Measurements from ENCODE around the gene NAV2. TPM values are rescaled to one million over a fixed set of nuclear protein-coding genes. Genes with fewer than 3 reads are reported as not detected.
A peak's percentile ranks its signal among the peaks of the same experiment; 100 is the strongest.

Gene NAV2
- total and polyA plus RNA-seq, 7 donors = 1.2 to 62.6 (median 22.1) TPM

GRCh38 chr11:19701421-19701820 is 11.2 kb upstream of the NAV2 start:
- 43 to 54% methylated on average over 2 of the region's 2 CpGs for WGBS, 2 donors

GRCh38 chr11:19702620-19703019 is 10.0 kb upstream of the NAV2 start:
- Histone ChIP-seq H3K4me1 (peaks cover 0 to 80% (median 54%) of the 10 kb centered on the region in 4 donors), H3K27ac (peak overlapping the region; percentile 16 to 98 (median 88)), H3K36me3 (no peaks in the 10 kb centered on the region), H3K4me3 (no peak overlapping the region), H3K27me3 (no peaks in the 10 kb centered on the region), H3K9me3 (no peaks in the 10 kb centered on the region)
- intact Hi-C loops (cut with DNase I) = no loop called here
- DNase-seq = no peak
- TF ChIP-seq EP300 (IDR thresholded peaks at IDR 0.05) (no peak), CTCF (IDR thresholded peaks at IDR 0.05) (no peak), POLR2AphosphoS5 (IDR thresholded peaks at IDR 0.05) (no peak), POLR2A (IDR thresholded peaks at IDR 0.05) (no peak)
- 91 to 96% methylated on average over 3 of the region's 3 CpGs for WGBS, 2 donors

More at GRCh38 chr11:19701421-19701820, 11.2 kb upstream of the NAV2 start:
- H3K36me3 ChIP-seq = no peaks in the 10 kb centered on the region
- no peak overlapping the region for H3K4me3 ChIP-seq
- intact Hi-C loops (cut with DNase I) = no loop called here
- H3K27me3 ChIP-seq = no peaks in the 10 kb centered on the region
- H3K9me3 ChIP-seq = no peaks in the 10 kb centered on the region
- TF ChIP-seq EP300 (IDR thresholded peaks at IDR 0.05) (no peak), POLR2A (IDR thresholded peaks at IDR 0.05) (no peak), POLR2AphosphoS5 (IDR thresholded peaks at IDR 0.05) (no peak), CTCF (IDR thresholded peaks at IDR 0.05) (no peak)
- peak overlapping the region; percentile 53 to 98 (median 88) for H3K27ac ChIP-seq
- peaks cover 0 to 82% (median 64%) of the 10 kb centered on the region in 4 donors for H3K4me1 ChIP-seq
- DNase-seq = no peak

- no peaks in the 10 kb centered on the region for H3K36me3 ChIP-seq
- H3K9me3 ChIP-seq = no peaks in the 10 kb centered on the region
- TF ChIP-seq EP300 (IDR thresholded peaks at IDR 0.05) (peak in 3 of 4 donors; percentile 78 to 89 (median 81)), CTCF (IDR thresholded peaks at IDR 0.05) (no peak), POLR2AphosphoS5 (IDR thresholded peaks at IDR 0.05) (peak; percentile 53 to 95 (median 91)), POLR2A (IDR thresholded peaks at IDR 0.05) (no peak)
- H3K27me3 ChIP-seq = no peaks in the 10 kb centered on the region
- intact Hi-C loops (cut with DNase I) = no loop called here
- H3K4me1 ChIP-seq = peaks cover 0 to 74% (median 49%) of the 10 kb centered on the region in 4 donors
- H3K27ac ChIP-seq = peak overlapping the region in 3 of 4 donors; percentile 78 to 98 (median 97)
- 62 to 92% methylated on average over 7 of the region's 7 CpGs for WGBS, 2 donors
- peak; percentile 87 for DNase-seq
- no peak overlapping the region for H3K4me3 ChIP-seq
Measured at GRCh38 chr11:19703211-19703610, 9.4 kb upstream of the NAV2 start.

- Histone ChIP-seq H3K4me1 (peaks cover 0 to 65% (median 40%) of the 10 kb centered on the region in 4 donors), H3K36me3 (no peaks in the 10 kb centered on the region), H3K9me3 (no peaks in the 10 kb centered on the region), H3K4me3 (no peak overlapping the region), H3K27me3 (no peaks in the 10 kb centered on the region), H3K27ac (peak overlapping the region; percentile 0 to 98 (median 88))
- intact Hi-C loops (cut with DNase I) = no loop called here
- 17 to 45% methylated on average over 1 of the region's 1 CpG for WGBS, 2 donors
- TF ChIP-seq POLR2AphosphoS5 (IDR thresholded peaks at IDR 0.05) = no peak
- no peak for TF ChIP-seq CTCF (IDR thresholded peaks at IDR 0.05)
- no peak for TF ChIP-seq POLR2A (IDR thresholded peaks at IDR 0.05)
- no peak for TF ChIP-seq EP300 (IDR thresholded peaks at IDR 0.05)
- DNase-seq = no peak
Measured at GRCh38 chr11:19704213-19704612, 8.4 kb upstream of the NAV2 start.

- WGBS, 2 donors = 45 to 76% methylated on average over 1 of the region's 1 CpG
- H3K4me1 ChIP-seq = peaks cover 0 to 67% (median 45%) of the 10 kb centered on the region in 4 donors
- no peaks in the 10 kb centered on the region for H3K27me3 ChIP-seq
- intact Hi-C loops (cut with DNase I) = no loop called here
- H3K9me3 ChIP-seq = no peaks in the 10 kb centered on the region
- peak overlapping the region; percentile 24 to 98 (median 88) for H3K27ac ChIP-seq
- no peak for TF ChIP-seq CTCF (IDR thresholded peaks at IDR 0.05)
- TF ChIP-seq POLR2AphosphoS5 (IDR thresholded peaks at IDR 0.05) = peak in 1 of 4 donors; percentile 27
- H3K4me3 ChIP-seq = no peak overlapping the region
- H3K36me3 ChIP-seq = no peaks in the 10 kb centered on the region
- DNase-seq = no peak
Measured at GRCh38 chr11:19705936-19706335, 6.7 kb upstream of the NAV2 start.
